ENCODE results near the gene SELENOO. TPM values are rescaled to one million over a fixed set of nuclear protein-coding genes. Genes with fewer than 3 reads are reported as not detected.

Gene SELENOO
- polyA plus RNA-seq, 1 of the 3 experiments (the other 2 are of a cell fraction) = 26.7 TPM

DNA sequence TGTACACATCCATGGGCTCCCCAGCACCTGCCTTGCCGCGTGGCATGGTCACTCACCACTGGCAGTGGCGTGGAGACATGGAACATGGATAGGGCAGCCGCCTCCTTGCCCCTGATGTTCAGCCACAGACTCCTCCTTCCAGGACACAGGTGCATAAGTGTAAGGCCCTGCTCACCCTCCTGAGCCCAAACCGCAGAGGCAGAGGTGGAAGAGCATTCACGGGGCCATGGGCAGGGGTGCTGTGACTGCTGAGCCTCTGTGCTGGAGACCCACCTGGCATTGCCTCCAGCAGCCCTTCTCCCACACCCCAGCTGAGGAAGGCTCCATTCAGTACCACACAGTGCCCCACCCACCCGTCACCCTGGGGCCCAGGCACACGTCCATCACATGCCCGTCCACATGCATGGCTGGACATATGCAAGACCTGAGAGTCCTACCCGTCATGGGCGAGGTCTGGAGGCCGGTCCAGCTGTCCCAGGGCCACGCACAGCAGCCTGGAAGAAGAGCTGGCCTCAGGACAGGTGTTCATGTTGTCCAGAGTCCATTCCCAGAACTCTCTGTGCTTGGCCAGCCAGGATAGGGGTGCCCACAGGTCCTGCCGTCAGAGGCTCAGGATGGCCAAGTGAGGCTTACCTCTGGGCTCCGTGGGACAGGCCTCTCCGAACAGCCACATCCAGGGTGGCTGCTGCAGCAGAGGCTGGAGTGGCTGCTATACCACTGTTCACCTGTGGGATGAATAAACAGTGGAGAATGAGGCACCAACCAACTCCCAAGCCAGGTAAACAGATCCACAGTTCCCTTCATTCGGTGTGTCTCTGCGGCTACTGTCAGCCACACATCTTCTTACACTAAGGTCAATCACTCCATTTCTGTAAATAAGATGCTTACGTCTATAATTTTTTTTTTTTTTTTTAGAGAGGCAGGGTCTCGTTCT lies 45.7 kb downstream of the SELENOO start:
- H2AFZ ChIP-seq (ENCODE audit: low read depth) = no peak overlapping the region
- peak overlapping the region in 1 of 2 experiments; percentile 92; a peak in 1 of 4 replicates for H3K4me3 ChIP-seq (ENCODE audit: low read depth in 2 of 2, low read length in 1 of 2)
- H3K27ac ChIP-seq (ENCODE audit: low read depth in 2 of 2, low read length in 1 of 2) = no peak overlapping the region; a peak in 2 of 4 replicates
- POLR2A ChIA-PET = interaction anchor here (0.7 kb wide), 1 partner anchor 101 kb away, joined by 3 read pairs; no protein-coding TSS in a partner anchor
- WGBS (ENCODE audit: low lambda C conversion rate) = 97% methylated on average over 9 of the region's 20 CpGs
- peaks cover 5 to 22% of the 10 kb centered on the region in 2 experiments for H3K36me3 ChIP-seq (replicated peaks in 1 of 2; ENCODE audit: control insufficient read depth in 1 of 2, insufficient read depth in 2 of 2, low read length in 1 of 2)
- H3K4me1 ChIP-seq (ENCODE audit: control insufficient read depth in 1 of 2, insufficient read depth in 2 of 2, low read depth in 1 of 2, low read length in 1 of 2) = peaks cover 9 to 64% of the 10 kb centered on the region in 2 experiments; a peak in 2 of 4 replicates
- H3K4me2 ChIP-seq = no peak overlapping the region; the same call in 1 of the 2 replicates
- H3K27me3 ChIP-seq (ENCODE audit: insufficient read depth) = no peaks in the 10 kb centered on the region
- no peaks in the 10 kb centered on the region for H3K9me3 ChIP-seq
- H3K9me2 ChIP-seq = no peaks in the 10 kb centered on the region
- CTCF ChIA-PET = interaction anchor here (0.8 to 3.4 kb wide), 4 partner anchors 9 to 95 kb away, joined by 3 to 20 read pairs (median 4); partner anchors contain the start of gene DENND6B
- peaks cover 16% of the 10 kb centered on the region for H4K20me1 ChIP-seq (ENCODE audit: insufficient read depth)
- H3K9ac ChIP-seq = no peak overlapping the region
- no peak for TF ChIP-seq MEF2A (IDR thresholded peaks at IDR 0.05; ENCODE audit: borderline replicate concordance, low read depth)
- TF ChIP-seq PBX3 (IDR thresholded peaks at IDR 0.05) = no peak
- TF ChIP-seq RFX5 (IDR thresholded peaks at IDR 0.05; ENCODE audit: low read length) = no peak
- TF ChIP-seq GATA2 (CRISPR knock-in tag; IDR thresholded peaks at IDR 0.05) = no peak
- TF ChIP-seq CHD2 (IDR thresholded peaks at IDR 0.05; ENCODE audit: low read length, partially characterized antibody) = no peak
- no peak for TF ChIP-seq GABPA (IDR thresholded peaks at IDR 0.05; ENCODE audit: low read depth)
- peaks cover 64% of the 10 kb centered on the region for H3K79me2 ChIP-seq (ENCODE audit: insufficient read depth)
- no peak for DNase-seq
- peaks cover 21% of the 10 kb centered on the region for H3F3A ChIP-seq (replicated peaks; ENCODE audit: insufficient read depth)

DNA sequence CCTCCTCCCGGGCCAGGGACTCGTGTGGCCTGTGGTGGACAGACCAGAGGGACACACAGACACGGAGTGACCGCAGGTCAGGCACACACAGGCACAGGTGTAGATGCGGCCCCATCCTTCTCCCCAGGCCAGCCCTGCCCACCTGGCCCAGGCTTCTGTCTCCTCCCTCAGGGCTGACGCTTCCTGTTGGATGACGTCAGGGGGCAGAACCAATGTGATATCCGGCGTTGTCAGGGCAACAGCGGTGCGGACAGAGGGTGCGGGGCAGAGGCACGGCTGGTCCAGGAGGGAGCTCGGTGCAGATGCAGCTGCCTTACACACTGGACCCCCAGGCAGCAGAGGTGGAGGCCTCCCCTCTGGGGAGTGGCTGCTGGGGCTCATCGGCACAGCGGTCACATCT lies 46.9 kb downstream of the SELENOO start:
- DNase-seq = peak; percentile 81

More for the DNA sequence above, 46.9 kb downstream of the SELENOO start:
- H3K27ac ChIP-seq (ENCODE audit: low read depth in 2 of 2, low read length in 1 of 2) = peak overlapping the region; percentile 41 to 61; a peak in 3 of 4 replicates
- no peaks in the 10 kb centered on the region for H3K27me3 ChIP-seq (ENCODE audit: insufficient read depth)
- TF ChIP-seq, protein P1, sequence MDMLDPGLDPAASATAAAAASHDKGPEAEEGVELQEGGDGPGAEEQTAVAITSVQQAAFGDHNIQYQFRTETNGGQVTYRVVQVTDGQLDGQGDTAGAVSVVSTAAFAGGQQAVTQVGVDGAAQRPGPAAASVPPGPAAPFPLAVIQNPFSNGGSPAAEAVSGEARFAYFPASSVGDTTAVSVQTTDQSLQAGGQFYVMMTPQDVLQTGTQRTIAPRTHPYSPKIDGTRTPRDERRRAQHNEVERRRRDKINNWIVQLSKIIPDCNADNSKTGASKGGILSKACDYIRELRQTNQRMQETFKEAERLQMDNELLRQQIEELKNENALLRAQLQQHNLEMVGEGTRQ (IDR thresholded peaks at IDR 0.05; ENCODE audit: borderline replicate concordance, low read depth, low read length) = no peak
- TF ChIP-seq NRF1 (IDR thresholded peaks at IDR 0.05; ENCODE audit: low read depth, low read length) = no peak
- no peak; the same call in 1 of the 2 replicates for TF ChIP-seq POLR2AphosphoS5 (IDR thresholded peaks at IDR 0.05; ENCODE audit: low read depth, low read length)
- TF ChIP-seq GATA2 (CRISPR knock-in tag; IDR thresholded peaks at IDR 0.05) = no peak
- TF ChIP-seq MXI1 (IDR thresholded peaks at IDR 0.05; ENCODE audit: low read depth, low read length) = peak; percentile 53; the same call in 1 of the 2 replicates
- no peak for TF ChIP-seq IRF3 (IDR thresholded peaks at IDR 0.05; ENCODE audit: low read depth, low read length)
- TF ChIP-seq USF1 (IDR thresholded peaks at IDR 0.05; ENCODE audit: borderline replicate concordance, low read depth) = no peak
- TF ChIP-seq GABPA (IDR thresholded peaks at IDR 0.05; ENCODE audit: low read depth) = peak; percentile 50; the same call in 1 of the 2 replicates
- 0 out of 2 replicates have a peak, but pooled peaks have one; percentile 34 for TF ChIP-seq ELF1 (IDR thresholded peaks at IDR 0.05)
- no peaks in the 10 kb centered on the region for H3K9me2 ChIP-seq
- no peak overlapping the region for H2AFZ ChIP-seq (ENCODE audit: low read depth)
- no peak overlapping the region for H3K4me3 ChIP-seq (ENCODE audit: low read depth in 2 of 2, low read length in 1 of 2)
- WGBS (ENCODE audit: low lambda C conversion rate) = 42% methylated on average over 16 of the region's 16 CpGs
- no peaks in the 10 kb centered on the region for H3K9me3 ChIP-seq
- H3K36me3 ChIP-seq (replicated peaks in 1 of 2; ENCODE audit: control insufficient read depth in 1 of 2, insufficient read depth in 2 of 2, low read length in 1 of 2) = peaks cover 5 to 22% of the 10 kb centered on the region in 2 experiments
- H3K4me2 ChIP-seq = peak overlapping the region; percentile 30; the same call in 1 of the 2 replicates
- H3K9ac ChIP-seq = no peak overlapping the region
- CTCF ChIA-PET = interaction anchor here (0.6 to 1.0 kb wide), 3 partner anchors 8 to 94 kb away, joined by 3 to 7 read pairs (median 3); no protein-coding TSS in a partner anchor
- peaks cover 32% of the 10 kb centered on the region for H3F3A ChIP-seq (replicated peaks; ENCODE audit: insufficient read depth)
- peaks cover 15% of the 10 kb centered on the region; the same call in 1 of the 2 replicates for H4K20me1 ChIP-seq (ENCODE audit: insufficient read depth)
- POLR2A ChIA-PET = interaction anchor here (0.8 to 1.4 kb wide), 2 partner anchors 13 to 24 kb away, joined by 3 read pairs; partner anchors contain the start of gene MAPK12
- H3K79me2 ChIP-seq (ENCODE audit: insufficient read depth) = peaks cover 52% of the 10 kb centered on the region
- peaks cover 9 to 69% of the 10 kb centered on the region in 2 experiments; a peak in 2 of 4 replicates for H3K4me1 ChIP-seq (ENCODE audit: control insufficient read depth in 1 of 2, insufficient read depth in 2 of 2, low read depth in 1 of 2, low read length in 1 of 2)
